Activated effector memory CD4-positive, alpha-beta T cell treated with Interleukin-2 at 50 U/mL for 16 hours (primary cell): ENCODE data around the gene COL6A1.

Experiments
- DNase-seq: peaks from one replicate; pipeline ENCODE4 v3.0.0-alpha.2; 2020

Gene COL6A1

DNA sequence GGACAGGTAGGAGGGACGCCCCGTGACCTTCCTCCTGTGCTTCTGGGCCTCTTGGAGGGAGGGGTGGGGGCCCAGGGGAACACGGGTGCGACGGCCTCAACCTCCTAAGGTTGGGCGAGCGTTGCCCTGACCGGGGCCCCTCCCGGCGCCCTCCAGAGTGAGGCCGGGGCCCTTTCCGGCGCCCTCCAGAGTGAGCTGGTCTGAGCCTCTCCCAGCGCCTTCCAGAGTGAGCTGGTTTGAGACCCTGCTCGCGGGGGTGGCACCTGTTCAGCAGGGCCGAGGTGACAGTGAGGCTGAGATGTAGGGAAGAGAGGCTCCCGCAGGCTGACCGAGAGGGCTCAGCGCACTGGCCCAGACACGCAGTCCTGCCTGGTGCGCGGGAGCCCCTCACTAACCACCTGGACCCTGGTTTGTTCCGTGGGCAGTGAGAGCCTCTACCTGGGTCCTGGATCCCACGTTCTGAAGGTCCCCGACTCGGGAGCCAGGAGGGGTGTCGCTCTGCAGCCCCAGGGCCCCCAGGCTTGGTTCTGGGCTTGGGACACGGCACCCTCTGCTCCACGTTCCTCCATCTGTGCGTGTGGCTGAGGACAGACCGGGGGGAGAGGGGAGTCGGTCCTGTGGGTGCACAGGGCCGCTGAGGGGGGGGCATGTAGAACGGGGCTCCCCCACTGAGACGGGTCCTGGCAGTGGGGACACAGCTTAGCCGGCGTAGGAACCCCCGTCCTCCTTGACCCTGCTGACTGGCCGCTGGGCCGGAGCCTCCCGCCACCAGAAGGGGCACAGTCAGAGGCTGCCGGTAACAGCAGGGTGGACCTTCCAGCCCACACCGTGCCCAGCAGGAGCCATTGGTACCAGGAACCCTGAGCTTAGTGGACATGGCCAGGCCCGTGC, 1.4 kb downstream of the COL6A1 start:
- DNase-seq = no peak

DNA sequence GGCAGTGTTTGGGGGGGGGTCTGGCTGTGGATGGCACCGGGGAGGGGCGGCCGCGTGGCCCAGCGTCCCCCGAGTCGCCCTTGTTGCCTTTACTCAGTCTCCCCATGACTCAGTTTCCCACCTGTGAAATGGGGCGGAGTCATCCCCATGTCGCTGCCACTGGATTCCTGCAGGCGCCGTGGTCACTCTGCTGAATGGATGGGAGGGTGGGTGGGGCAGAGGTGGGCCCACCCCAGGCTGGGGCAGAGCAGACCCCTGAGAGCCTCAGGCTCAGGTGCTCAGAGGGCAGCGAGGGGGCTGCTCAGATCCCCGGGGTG, 2.0 kb downstream of the COL6A1 start:
- DNase-seq = no peak

GRCh38 chr21:45983981-45984551, 2.5 kb downstream of the COL6A1 start:
- no peak for DNase-seq

GRCh38 chr21:45984584-45985095, 3.1 kb downstream of the COL6A1 start:
- DNase-seq = no peak

DNA sequence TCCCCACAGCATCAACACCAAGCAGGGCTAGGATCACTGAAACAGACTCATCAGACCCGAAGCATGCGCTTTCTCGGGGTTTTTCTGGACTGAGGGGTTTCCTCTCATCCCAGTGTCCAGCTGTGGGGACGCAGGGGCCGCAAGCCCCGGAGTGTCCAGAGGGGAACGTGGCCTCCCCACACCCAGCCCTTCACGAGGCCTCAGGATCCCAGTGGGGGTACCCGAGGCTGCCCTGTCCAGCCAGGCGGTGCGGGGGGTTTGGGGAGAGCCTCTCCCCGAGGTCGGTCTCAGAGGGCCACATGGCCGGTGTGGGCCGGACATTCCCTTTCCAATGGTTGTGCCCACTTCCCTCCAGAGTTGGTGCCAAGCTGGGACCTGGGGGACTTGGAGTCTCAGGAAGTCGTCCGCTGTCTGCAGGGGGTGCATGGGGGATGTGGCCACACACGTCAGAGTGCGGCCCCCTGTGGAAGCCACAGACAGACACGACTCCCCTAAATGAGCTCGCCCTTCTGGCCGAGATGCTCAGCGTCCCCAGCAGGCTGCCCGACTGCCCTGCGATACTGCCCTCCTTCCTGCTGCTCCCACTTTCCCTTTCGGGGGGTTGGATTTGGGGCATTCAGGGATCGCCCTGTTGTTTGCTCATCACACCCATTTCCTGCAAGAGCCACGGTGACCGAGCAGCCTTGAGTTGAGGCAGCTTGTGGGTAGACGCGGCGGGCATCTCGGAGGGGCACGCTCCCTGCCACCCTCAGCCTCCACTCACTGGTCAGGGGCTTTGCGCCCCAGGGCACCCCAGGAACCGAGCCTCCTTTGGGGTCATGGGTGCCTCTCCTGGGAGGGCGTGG, 4.1 kb downstream of the COL6A1 start:
- no peak for DNase-seq

DNA sequence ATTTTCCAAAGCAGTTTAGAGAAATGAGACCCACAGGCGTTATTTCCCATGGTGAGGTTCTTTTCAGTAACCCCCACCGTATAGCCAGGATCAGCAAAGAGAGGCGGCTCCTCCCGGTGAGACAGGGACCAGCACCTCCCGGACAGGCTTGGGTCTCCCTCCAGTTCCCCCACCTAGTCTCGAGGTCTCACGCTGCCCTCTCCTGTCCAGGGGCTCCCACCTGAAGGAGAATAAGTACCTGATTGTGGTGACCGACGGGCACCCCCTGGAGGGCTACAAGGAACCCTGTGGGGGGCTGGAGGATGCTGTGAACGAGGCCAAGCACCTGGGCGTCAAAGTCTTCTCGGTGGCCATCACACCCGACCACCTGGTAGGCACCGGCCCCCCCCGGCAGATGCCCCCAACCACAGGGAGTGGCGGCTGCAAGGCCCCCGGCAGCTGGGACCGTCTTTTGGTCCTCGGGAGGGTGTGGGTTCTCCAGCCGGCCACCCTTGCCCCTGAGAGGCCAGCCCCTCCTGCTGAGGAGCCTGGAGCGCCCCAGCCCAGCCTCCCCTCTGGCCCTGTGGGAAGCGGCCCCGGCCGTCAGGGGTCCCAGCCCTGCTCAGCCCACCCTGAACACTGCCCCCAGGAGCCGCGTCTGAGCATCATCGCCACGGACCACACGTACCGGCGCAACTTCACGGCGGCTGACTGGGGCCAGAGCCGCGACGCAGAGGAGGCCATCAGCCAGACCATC, 4.9 kb downstream of the COL6A1 start:
- no peak for DNase-seq

GRCh38 chr21:45987121-45987711, 5.6 kb downstream of the COL6A1 start:
- DNase-seq = no peak

DNA sequence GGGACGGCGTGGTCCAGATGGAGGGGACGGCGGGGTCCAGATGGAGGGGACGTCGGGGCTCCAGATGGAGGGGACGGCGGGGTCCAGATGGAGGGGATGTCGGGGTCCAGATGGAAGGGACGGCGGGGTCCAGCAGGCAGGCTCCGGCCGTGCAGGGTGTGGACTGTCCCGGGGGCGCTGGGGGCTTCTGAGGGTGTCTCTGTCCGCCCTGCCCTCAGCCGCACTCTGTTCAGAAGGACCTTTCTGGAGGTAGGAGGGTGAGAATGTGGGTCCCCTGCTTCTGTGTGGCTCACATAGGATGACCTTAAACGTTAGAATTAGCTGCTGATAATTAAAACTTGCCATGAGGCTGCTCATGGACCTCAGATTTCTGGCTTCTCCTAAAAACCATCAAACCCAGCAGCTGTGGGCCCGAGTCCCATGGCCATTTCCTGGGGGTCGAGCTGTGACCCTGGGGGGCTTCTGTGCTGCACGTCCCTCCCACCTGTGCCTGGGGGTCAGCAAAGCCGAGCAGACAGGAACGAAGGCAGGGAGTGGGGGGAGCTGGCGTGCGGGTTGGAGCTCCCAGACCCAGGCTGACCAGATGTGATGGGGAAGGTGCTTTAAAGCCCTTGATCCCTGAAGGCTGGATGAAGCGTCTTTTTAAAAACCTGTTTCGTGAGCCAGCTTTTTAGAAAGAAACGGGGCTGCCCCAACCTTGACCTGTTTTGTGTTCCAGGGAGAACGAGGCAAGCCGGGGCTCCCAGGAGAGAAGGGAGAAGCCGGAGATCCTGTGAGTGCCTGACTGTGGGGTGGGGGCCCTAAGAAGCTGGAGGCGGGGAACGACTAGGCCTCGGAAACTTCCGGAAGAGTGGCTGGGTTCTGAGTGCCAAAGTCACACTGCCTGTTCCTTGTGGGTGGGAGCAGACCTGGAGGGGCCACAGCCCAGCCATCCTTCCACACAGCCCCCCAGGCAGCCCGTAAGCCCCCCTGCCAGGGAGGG, 7.1 kb downstream of the COL6A1 start:
- DNase-seq = no peak

DNA sequence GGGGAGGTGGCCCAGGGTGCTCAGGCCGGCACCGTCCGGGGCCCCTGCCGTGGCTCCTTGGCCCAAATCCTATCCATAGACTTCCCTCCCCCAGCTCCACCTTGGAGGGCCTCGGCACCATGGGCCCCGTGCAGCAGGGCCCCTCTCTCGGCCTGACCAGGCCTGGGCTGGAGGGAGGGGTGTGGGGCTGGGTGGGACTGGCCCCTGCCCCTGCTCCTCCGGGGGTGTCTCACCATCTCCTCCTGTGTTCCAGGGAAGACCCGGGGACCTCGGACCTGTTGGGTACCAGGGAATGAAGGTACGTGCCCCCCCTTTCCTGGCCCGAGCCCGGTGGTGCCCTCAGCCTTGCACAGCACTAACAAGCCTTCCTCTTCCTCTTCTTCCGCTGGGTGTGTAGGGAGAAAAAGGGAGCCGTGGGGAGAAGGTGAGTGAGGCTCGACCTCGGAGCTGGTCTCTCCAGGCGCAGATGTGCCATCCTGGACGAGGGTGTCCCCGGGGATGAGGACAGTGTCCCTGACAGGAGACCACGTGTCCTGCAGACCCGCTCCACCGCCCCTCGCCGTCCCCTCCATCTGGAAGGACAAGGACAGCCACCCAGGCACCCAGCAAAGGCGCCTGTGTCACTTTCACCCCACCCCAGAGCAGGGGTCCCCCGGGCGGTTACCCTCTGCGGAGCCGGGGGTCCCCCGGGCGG, 7.9 kb downstream of the COL6A1 start:
- no peak for DNase-seq

GRCh38 chr21:45990049-45990711, 8.6 kb downstream of the COL6A1 start:
- no peak for DNase-seq

- no peak for DNase-seq
These were observed 9.4 kb downstream of the COL6A1 start for GRCh38 chr21:45990741-45991605.

- DNase-seq = no peak
These were observed 10.2 kb downstream of the COL6A1 start for GRCh38 chr21:45991606-45992300.

DNA sequence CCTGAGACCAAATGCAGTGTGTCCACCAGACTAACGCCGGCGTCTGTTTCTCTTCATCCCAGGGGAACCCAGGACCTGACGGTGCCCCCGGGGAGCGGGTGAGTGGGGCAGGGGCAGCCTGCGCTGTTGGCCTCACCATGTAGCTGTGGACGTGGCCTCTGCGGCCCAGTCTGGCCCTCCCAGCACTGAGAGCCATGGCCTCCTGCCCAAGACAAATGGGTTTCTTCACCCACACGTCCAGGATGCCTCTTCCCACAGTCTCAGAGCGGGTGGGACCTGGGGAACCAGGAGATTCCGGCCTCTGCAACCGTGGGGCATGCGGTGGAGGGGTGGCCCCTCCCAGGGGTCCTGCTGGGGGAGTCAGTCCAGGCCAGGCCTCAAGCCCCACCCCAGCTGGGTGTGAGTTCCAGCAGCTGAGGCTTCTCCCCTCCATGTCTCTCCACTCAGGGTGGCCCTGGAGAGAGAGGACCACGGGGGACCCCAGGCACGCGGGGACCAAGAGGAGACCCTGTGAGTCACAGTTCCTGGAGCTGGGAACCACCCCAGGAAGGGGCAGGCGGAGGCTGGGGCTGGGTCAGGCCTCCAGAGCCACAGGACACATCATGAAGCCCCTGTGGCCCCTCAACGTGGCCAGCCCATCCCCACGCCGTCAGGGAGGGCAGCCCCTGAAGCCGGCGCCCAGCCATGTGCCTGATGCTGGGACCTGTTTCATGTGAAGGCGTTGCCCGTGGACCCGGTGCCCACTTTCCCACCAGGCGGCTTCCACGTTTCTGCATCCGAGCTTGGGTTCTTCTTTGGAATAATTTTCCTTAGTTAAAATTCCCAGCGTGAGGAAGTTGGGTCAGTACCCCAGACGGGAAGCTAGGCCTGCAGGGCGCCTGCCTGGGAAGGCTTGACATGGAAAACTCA, 11.0 kb downstream of the COL6A1 start:
- no peak for DNase-seq

- DNase-seq = no peak
These were observed 11.9 kb downstream of the COL6A1 start for GRCh38 chr21:45993210-45994085.

GRCh38 chr21:45994086-45994661, 12.6 kb downstream of the COL6A1 start:
- DNase-seq = no peak
